Liver (tissue), 9 donors: ENCODE results near the gene URI1. TPM values are rescaled to one million over a fixed set of nuclear protein-coding genes. Genes with fewer than 3 reads are reported as not detected.

Experiments
- DNase-seq: peaks from one replicate; pipeline ENCODE4 v3.0.0-alpha.2; 2017; ENCODE audit warnings: low spot score
- H3K27ac ChIP-seq, 2 donors: one replicate each; pipeline ENCODE4 v1.7.0; 2013; ENCODE audit warnings: inconsistent platforms in 2 of 2, low read length in 2 of 2, control low read depth in 1 of 2, low read depth in 1 of 2, mild to moderate bottlenecking in 1 of 2
- H3K27me3 ChIP-seq, 4 donors: one replicate each; pipeline versions ENCODE4 v1.6.1 to v1.7.0; 2013; ENCODE audit warnings: low read length in 3 of 4, inconsistent platforms in 1 of 4, mild to moderate bottlenecking in 1 of 4, moderate library complexity in 1 of 4; ENCODE audit not compliant: control insufficient read depth in 4 of 4, insufficient read depth in 4 of 4
- H3K36me3 ChIP-seq, 4 donors: one replicate each; pipeline versions ENCODE4 v1.6.1 to v1.7.0; 2013; ENCODE audit warnings: low read length in 3 of 4, mild to moderate bottlenecking in 3 of 4, low read depth in 1 of 4, moderate library complexity in 1 of 4; ENCODE audit not compliant: control insufficient read depth in 4 of 4, insufficient read depth in 3 of 4
- H3K4me1 ChIP-seq, 4 donors: one replicate each; pipeline versions ENCODE4 v1.6.1 to v1.7.0; 2013; ENCODE audit warnings: low read length in 3 of 4, mild to moderate bottlenecking in 3 of 4, moderate library complexity in 1 of 4; ENCODE audit not compliant: control insufficient read depth in 4 of 4, insufficient read depth in 4 of 4
- H3K4me3 ChIP-seq, 3 donors: one replicate each; pipeline versions ENCODE4 v1.6.1 to v1.7.0; 2013; ENCODE audit warnings: low read length in 3 of 3, control low read depth in 1 of 3, low read depth in 1 of 3, mild to moderate bottlenecking in 1 of 3
- H3K9ac ChIP-seq, 2 donors: one replicate each; pipeline ENCODE4 v1.7.0; 2013; ENCODE audit warnings: low read length in 2 of 2, mild to moderate bottlenecking in 2 of 2, moderate library complexity in 2 of 2, control low read depth in 1 of 2, low read depth in 1 of 2
- H3K9me3 ChIP-seq, 4 donors: one replicate each; pipeline versions ENCODE4 v1.6.1 to v1.7.0; 2013; ENCODE audit warnings: low read length in 3 of 4; ENCODE audit not compliant: control insufficient read depth in 4 of 4
- ATF3 ChIP-seq: IDR thresholded peaks from 2 replicates; pipeline ENCODE4 v1.6.1; 2016; ENCODE audit warnings: antibody characterized with exemption
- CTCF ChIP-seq: fragments of 150-350 bp; IDR thresholded peaks from 2 replicates; pipeline ENCODE4 v1.5.1; 2017; ENCODE audit warnings: improper control_type of control experiment, low read depth, low read length; ENCODE audit not compliant: missing input control
- EGR1 ChIP-seq, 2 donors: IDR thresholded peaks; 2 replicates each; pipeline ENCODE4 v1.6.1; 2016 to 2018; ENCODE audit warnings: antibody characterized with exemption in 2 of 2, low read depth in 2 of 2
- FOXA1 ChIP-seq: IDR thresholded peaks from 2 replicates; pipeline ENCODE4 v1.6.1; 2016; ENCODE audit warnings: antibody characterized with exemption
- FOXA2 ChIP-seq: IDR thresholded peaks from 2 replicates; pipeline ENCODE4 v1.6.1; 2016; ENCODE audit warnings: antibody characterized with exemption
- GABPA ChIP-seq, 2 donors: IDR thresholded peaks in 1 of 2; conservative IDR thresholded peaks in 1 of 2; 2 replicates each; pipeline ENCODE4 v1.6.1; 2016; ENCODE audit warnings: antibody characterized with exemption in 2 of 2, mild to moderate bottlenecking in 1 of 2, moderate library complexity in 1 of 2
- HNF4A ChIP-seq, 2 donors: conservative IDR thresholded peaks; 2 replicates each; pipeline ENCODE4 v1.6.1; 2016; ENCODE audit warnings: antibody characterized with exemption in 2 of 2, mild to moderate bottlenecking in 2 of 2
- HNF4G ChIP-seq: IDR thresholded peaks from 2 replicates; pipeline ENCODE4 v1.6.1; 2016; ENCODE audit warnings: antibody characterized with exemption
- JUND ChIP-seq, 2 donors: IDR thresholded peaks; 2 replicates each; pipeline ENCODE4 v1.6.1; 2016; ENCODE audit warnings: antibody characterized with exemption in 2 of 2
- MAX ChIP-seq: IDR thresholded peaks from 2 replicates; pipeline ENCODE4 v1.6.1; 2016; ENCODE audit warnings: antibody characterized with exemption
- NR2F2 ChIP-seq: IDR thresholded peaks from 2 replicates; pipeline ENCODE4 v1.6.1; 2016; ENCODE audit warnings: antibody characterized with exemption
- RAD21 ChIP-seq, 2 donors: IDR thresholded peaks; 2 replicates each; pipeline ENCODE4 v1.6.1; 2016; ENCODE audit warnings: antibody characterized with exemption in 2 of 2, mild to moderate bottlenecking in 2 of 2
- REST ChIP-seq: IDR thresholded peaks from 2 replicates; pipeline ENCODE4 v1.6.1; 2016; ENCODE audit warnings: antibody characterized with exemption, mild to moderate bottlenecking
- RXRA ChIP-seq, 2 donors: IDR thresholded peaks; 2 replicates each; pipeline ENCODE4 v1.6.1; 2017 to 2018; ENCODE audit warnings: antibody characterized with exemption in 2 of 2, mild to moderate bottlenecking in 1 of 2
- SP1 ChIP-seq: IDR thresholded peaks from 2 replicates; pipeline ENCODE4 v1.6.1; 2018; ENCODE audit warnings: antibody characterized with exemption, mild to moderate bottlenecking
- TAF1 ChIP-seq: conservative IDR thresholded peaks from 2 replicates; pipeline ENCODE4 v1.6.1; 2016; ENCODE audit warnings: antibody characterized with exemption, mild to moderate bottlenecking
- YY1 ChIP-seq: IDR thresholded peaks from 2 replicates; pipeline ENCODE4 v1.6.1; 2016; ENCODE audit warnings: antibody characterized with exemption, mild to moderate bottlenecking
- ZBTB33 ChIP-seq: IDR thresholded peaks from 2 replicates; pipeline ENCODE4 v1.6.1; 2016; ENCODE audit warnings: antibody characterized with exemption
- WGBS: extraction: QIAGEN DNeasy Blood & Tissue Kit; methylation state at CpG from one replicate; pipeline ENCODE4 v1.1.7; 2013; 5-methylcytosine and 5-hydroxymethylcytosine counted together
- polyA plus RNA-seq, 2 donors: library from polyadenylated mRNA; stranded (reverse) in 1 of 2; unstranded in 1 of 2; fragments of 200-250 nt in 1 of 2; fragments of >200 nt in 1 of 2; fragmentation: Nextera tagmentation in 1 of 2; extraction: Ambion mirVana in 1 of 2; gene quantifications; one replicate each; pipeline versions ENCODE4 v1.2.1 to v1.2.3, GENCODE V29; 2013 to 2015
- total RNA-seq, 2 donors: library from RNA; depleted of rRNA; stranded (reverse); fragments of >200 nt; gene quantifications; one replicate each; pipeline ENCODE4 v1.2.3, GENCODE V29; 2014
- donor health status: healthy.
- donor health status: healthy.
- donor health status: healthy.
- donor health status: healthy.
- donor health status: healthy.

Gene URI1
- total and polyA plus RNA-seq, 4 donors = 12.2 to 29.5 (median 15.7) TPM

GRCh38 chr19:29939628-29940027, 2.4 kb upstream of the URI1 start:
- Histone ChIP-seq H3K4me1 (peaks cover 3 to 19% (median 5%) of the 10 kb centered on the region in 4 donors), H3K4me3 (no peak overlapping the region), H3K27me3 (no peaks in the 10 kb centered on the region), H3K36me3 (no peaks in the 10 kb centered on the region), H3K27ac (no peak overlapping the region), H3K9ac (no peak overlapping the region), H3K9me3 (peaks cover 0 to 6% (median 4%) of the 10 kb centered on the region in 4 donors)
- WGBS = 98% methylated on average over 1 of the region's 1 CpG
- DNase-seq = no peak
- no peak for TF ChIP-seq EGR1 (IDR thresholded peaks at IDR 0.05; ENCODE audit: low read depth in 2 of 2)
- TF ChIP-seq HNF4A (conservative IDR thresholded peaks at IDR 0.05) = no peak
- TF ChIP-seq SP1 = no peak
- no peak for TF ChIP-seq NR2F2
- TF ChIP-seq FOXA1 = no peak
- no peak for TF ChIP-seq REST
- TF ChIP-seq CTCF = no peak
- no peak for TF ChIP-seq MAX
- TF ChIP-seq RXRA (IDR thresholded peaks at IDR 0.05) = no peak
- TF ChIP-seq ATF3 = no peak
- no peak for TF ChIP-seq JUND (IDR thresholded peaks at IDR 0.05)
- TF ChIP-seq TAF1 = no peak
- no peak for TF ChIP-seq YY1
- TF ChIP-seq RAD21 (IDR thresholded peaks at IDR 0.05) = no peak
- no peak for TF ChIP-seq FOXA2
- no peak for TF ChIP-seq ZBTB33
- no peak for TF ChIP-seq HNF4G
- TF ChIP-seq GABPA (IDR thresholded peaks at IDR 0.05 in 1 of 2, conservative IDR thresholded peaks at IDR 0.05 in 1 of 2) = no peak
